Stimulated activated CD4-positive, alpha-beta T cell treated with anti-CD3 and anti-CD28 coated beads, Interleukin-2, amount 100 ng/mL, for 4 hours (primary cell): ENCODE results near the gene PRKCB.

ENCODE experiments used
- DNase-seq: peaks from one replicate; pipeline ENCODE4 v3.0.0-alpha.2; 2020; ENCODE audit warnings: low read depth

Gene PRKCB

GRCh38 chr16:23836404-23837311, 875 bp downstream of the PRKCB start:
- no peak for DNase-seq

GRCh38 chr16:23837553-23838308, 1.9 kb downstream of the PRKCB start:
- DNase-seq: no peak

GRCh38 chr16:23838485-23839142, 2.8 kb downstream of the PRKCB start:
- DNase-seq: no peak

- no peak for DNase-seq
Observed at GRCh38 chr16:23840310-23840709, 4.5 kb downstream of the PRKCB start.

GRCh38 chr16:23842137-23842600, 6.4 kb downstream of the PRKCB start:
- no peak for DNase-seq

- no peak for DNase-seq
Observed at GRCh38 chr16:23843143-23843542, 7.4 kb downstream of the PRKCB start.

- no peak for DNase-seq
Observed at GRCh38 chr16:23847251-23847650, 11.5 kb downstream of the PRKCB start.

GRCh38 chr16:23847948-23848347, 12.2 kb downstream of the PRKCB start:
- DNase-seq: peak; percentile 63

- DNase-seq: no peak
Observed at GRCh38 chr16:23848958-23849357, 13.2 kb downstream of the PRKCB start.

- DNase-seq: no peak
Observed at GRCh38 chr16:23852794-23853562, 17.2 kb downstream of the PRKCB start.

- DNase-seq: no peak
Observed at GRCh38 chr16:23855010-23855409, 19.2 kb downstream of the PRKCB start.

GRCh38 chr16:23856251-23856709, 20.5 kb downstream of the PRKCB start:
- DNase-seq: no peak

- DNase-seq: no peak
Observed at GRCh38 chr16:23857256-23857880, 21.6 kb downstream of the PRKCB start.

- DNase-seq: no peak
Observed at GRCh38 chr16:23857881-23858269, 22.1 kb downstream of the PRKCB start.

GRCh38 chr16:23858542-23858941, 22.8 kb downstream of the PRKCB start:
- DNase-seq: no peak

GRCh38 chr16:23859713-23860269, 24.0 kb downstream of the PRKCB start:
- DNase-seq: no peak

GRCh38 chr16:23861874-23862273, 26.1 kb downstream of the PRKCB start:
- DNase-seq: no peak

- DNase-seq: no peak
Observed at GRCh38 chr16:23862556-23862955, 26.8 kb downstream of the PRKCB start.

- no peak for DNase-seq
Observed at GRCh38 chr16:23863511-23864422, 28.0 kb downstream of the PRKCB start.

- DNase-seq: no peak
Observed at GRCh38 chr16:23865853-23866252, 30.1 kb downstream of the PRKCB start.
